Liver (tissue), 3 donors: ENCODE data around the gene HIPK1.

Experiments
- CTCF ChIP-seq: fragments of 150-350 bp; IDR thresholded peaks from 2 replicates; pipeline ENCODE4 v1.5.1; 2017; ENCODE audit warnings: improper control_type of control experiment, low read depth, low read length; ENCODE audit not compliant: missing input control
- EGR1 ChIP-seq, 2 donors: IDR thresholded peaks; 2 replicates each; pipeline ENCODE4 v1.6.1; 2016 to 2018; ENCODE audit warnings: antibody characterized with exemption in 2 of 2, low read depth in 2 of 2
- GABPA ChIP-seq, 2 donors: IDR thresholded peaks in 1 of 2; conservative IDR thresholded peaks in 1 of 2; 2 replicates each; pipeline ENCODE4 v1.6.1; 2016; ENCODE audit warnings: antibody characterized with exemption in 2 of 2, mild to moderate bottlenecking in 1 of 2, moderate library complexity in 1 of 2
- MAX ChIP-seq: IDR thresholded peaks from 2 replicates; pipeline ENCODE4 v1.6.1; 2016; ENCODE audit warnings: antibody characterized with exemption
- REST ChIP-seq: IDR thresholded peaks from 2 replicates; pipeline ENCODE4 v1.6.1; 2016; ENCODE audit warnings: antibody characterized with exemption, mild to moderate bottlenecking
- SP1 ChIP-seq: IDR thresholded peaks from 2 replicates; pipeline ENCODE4 v1.6.1; 2018; ENCODE audit warnings: antibody characterized with exemption, mild to moderate bottlenecking
- TAF1 ChIP-seq: conservative IDR thresholded peaks from 2 replicates; pipeline ENCODE4 v1.6.1; 2016; ENCODE audit warnings: antibody characterized with exemption, mild to moderate bottlenecking
- YY1 ChIP-seq: IDR thresholded peaks from 2 replicates; pipeline ENCODE4 v1.6.1; 2016; ENCODE audit warnings: antibody characterized with exemption, mild to moderate bottlenecking
- ZBTB33 ChIP-seq: IDR thresholded peaks from 2 replicates; pipeline ENCODE4 v1.6.1; 2016; ENCODE audit warnings: antibody characterized with exemption
- donor health status: healthy.
- donor health status: healthy.

GRCh38 chr1:113986802-113987201 lies 57.7 kb downstream of the HIPK1 start:
- no peak for TF ChIP-seq CTCF
- no peak for TF ChIP-seq EGR1 (IDR thresholded peaks at IDR 0.05; ENCODE audit: low read depth in 2 of 2)
- no peak for TF ChIP-seq TAF1
- TF ChIP-seq GABPA (IDR thresholded peaks at IDR 0.05 in 1 of 2, conservative IDR thresholded peaks at IDR 0.05 in 1 of 2), result no peak
- TF ChIP-seq ZBTB33, result no peak
- TF ChIP-seq REST, result no peak
- TF ChIP-seq MAX, result no peak
- TF ChIP-seq YY1, result no peak
- TF ChIP-seq SP1, result no peak
